GM19467 (cell line): ENCODE results near the gene SERPINB12.

Experiments used
- ATAC-seq: cut with Tn5 transposase; IDR thresholded peaks from one replicate; pipeline ENCODE4 v1.9.1; 2021; ENCODE audit warnings: mild to moderate bottlenecking, moderate library complexity; ENCODE audit not compliant: unreplicated experiment

Gene SERPINB12

GRCh38 chr18:63592471-63592870, 50.3 kb downstream of the SERPINB12 start:
- ATAC-seq, result no peak

DNA sequence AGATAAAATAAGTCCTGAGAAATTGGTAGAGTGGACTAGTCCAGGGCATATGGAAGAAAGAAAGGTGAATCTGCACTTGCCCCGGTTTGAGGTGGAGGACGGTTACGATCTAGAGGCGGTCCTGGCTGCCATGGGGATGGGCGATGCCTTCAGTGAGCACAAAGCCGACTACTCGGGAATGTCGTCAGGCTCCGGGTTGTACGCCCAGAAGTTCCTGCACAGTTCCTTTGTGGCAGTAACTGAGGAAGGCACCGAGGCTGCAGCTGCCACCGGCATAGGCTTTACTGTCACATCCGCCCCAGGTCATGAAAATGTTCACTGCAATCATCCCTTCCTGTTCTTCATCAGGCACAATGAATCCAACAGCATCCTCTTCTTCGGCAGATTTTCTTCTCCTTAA, 54.8 kb downstream of the SERPINB12 start:
- ATAC-seq, result no peak

DNA sequence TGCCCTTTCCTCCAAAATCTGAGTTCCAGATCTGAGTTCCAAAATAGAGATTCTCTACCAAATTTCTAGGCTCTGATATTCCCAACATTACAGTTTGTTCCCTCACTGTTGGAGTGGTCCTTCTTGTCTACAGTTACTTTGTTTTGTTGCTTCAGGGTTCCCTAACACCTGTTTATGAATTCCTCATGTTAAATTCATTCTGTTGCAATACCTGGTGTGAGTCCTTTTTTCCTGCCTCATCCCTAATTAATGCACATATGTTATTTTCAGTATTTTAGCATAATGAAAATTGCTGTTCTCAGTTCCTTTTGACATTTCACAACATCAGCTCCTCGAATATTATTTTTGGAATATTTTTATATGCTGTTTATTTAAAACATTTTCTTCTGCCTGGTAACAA, 61.2 kb downstream of the SERPINB12 start:
- no peak for ATAC-seq

DNA sequence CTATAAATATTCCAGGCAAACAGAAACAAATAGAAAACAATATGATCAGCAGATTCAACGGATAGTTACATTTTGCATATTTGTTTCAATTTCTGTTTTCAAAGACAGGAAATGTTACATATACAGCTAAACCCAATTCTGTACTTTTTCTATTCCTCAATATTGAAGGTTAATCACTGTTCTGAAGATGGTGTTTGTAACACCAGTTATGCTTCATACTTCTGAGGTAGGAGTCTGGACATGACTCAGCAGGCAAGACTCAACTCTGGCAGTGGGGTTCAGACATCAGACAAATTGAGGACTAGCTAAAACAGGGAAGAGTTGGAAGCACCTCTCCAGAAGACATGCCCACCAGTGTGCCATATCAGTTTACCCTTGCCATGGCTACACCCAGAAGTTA, 61.6 kb downstream of the SERPINB12 start:
- peak; percentile 86 for ATAC-seq

DNA sequence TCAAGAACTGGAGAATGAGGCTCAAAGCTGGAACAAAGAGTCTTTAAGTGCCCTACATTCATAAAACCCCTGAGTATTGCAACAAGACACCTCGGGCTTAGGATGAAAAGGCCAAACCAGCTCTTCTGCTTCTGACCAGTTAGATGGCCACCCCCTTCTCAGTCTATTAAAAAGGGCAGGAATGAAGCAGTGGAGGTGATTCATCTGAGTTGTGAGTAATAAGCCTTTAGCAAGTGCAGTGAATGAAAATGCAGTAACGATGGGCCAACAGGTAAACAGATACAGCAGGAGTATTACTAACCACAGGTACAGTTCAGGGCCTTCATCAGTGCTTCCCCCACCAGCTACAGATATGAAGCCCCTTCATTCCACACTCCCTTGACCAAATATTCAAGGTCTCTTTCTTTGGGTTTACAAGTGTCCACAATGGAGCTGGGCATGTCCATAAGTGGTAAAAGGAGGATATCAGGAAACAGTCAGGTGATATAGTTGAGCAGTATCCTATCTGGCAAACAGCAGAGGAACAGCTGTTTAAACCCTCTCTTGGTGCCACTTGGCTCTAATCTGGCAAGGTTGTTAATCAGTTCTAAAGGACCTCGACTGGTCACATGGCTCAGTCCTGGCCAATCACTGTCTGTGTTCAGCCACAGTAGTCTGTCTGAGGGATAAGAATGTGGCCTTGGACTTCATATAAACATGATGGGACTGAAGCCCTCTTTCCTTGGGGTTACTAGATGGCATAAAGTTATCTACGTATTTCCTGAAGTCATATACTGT, 62.8 kb downstream of the SERPINB12 start:
- no peak for ATAC-seq

DNA sequence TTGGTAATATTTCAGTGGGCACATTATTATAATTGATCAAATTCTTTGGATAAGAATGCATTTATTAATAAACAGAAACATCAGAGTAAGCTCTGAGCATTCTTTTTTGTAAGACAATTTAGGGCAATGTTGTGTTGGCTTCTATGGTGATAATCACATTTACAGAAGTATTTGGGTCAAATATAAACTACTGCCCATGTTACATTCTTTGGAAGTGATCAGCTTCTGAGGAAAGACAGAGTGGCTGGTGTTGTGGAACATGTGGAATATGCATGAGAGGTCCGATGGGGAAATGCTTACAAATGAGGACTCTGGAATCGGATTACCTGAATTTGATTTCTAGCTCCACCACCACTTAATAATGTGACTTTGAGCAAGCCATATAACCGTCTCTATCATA, 64.4 kb downstream of the SERPINB12 start:
- no peak for ATAC-seq

- no peak for ATAC-seq
These were observed 71.3 kb downstream of the SERPINB12 start for GRCh38 chr18:63613420-63613819.

- peak; percentile 66 for ATAC-seq
These were observed 75.1 kb downstream of the SERPINB12 start for GRCh38 chr18:63617049-63617914.

GRCh38 chr18:63617915-63618234, 75.7 kb downstream of the SERPINB12 start:
- ATAC-seq, result no peak
